Endothelial cell of umbilical vein (primary cell): ENCODE measurements around the gene TSNAX.

Experiments
- MYC ChIP-seq: IDR thresholded peaks from one replicate; pipeline ENCODE4 v1.6.1; 2011; ENCODE audit warnings: mild to moderate bottlenecking, low read depth, low read length
- POLR2AphosphoS5 ChIP-seq: IDR thresholded peaks from 2 replicates; pipeline ENCODE4 v1.6.1; 2012; ENCODE audit warnings: low read depth, mild to moderate bottlenecking, control low read depth, low read length, moderate library complexity; ENCODE audit not compliant: insufficient read depth

DNA sequence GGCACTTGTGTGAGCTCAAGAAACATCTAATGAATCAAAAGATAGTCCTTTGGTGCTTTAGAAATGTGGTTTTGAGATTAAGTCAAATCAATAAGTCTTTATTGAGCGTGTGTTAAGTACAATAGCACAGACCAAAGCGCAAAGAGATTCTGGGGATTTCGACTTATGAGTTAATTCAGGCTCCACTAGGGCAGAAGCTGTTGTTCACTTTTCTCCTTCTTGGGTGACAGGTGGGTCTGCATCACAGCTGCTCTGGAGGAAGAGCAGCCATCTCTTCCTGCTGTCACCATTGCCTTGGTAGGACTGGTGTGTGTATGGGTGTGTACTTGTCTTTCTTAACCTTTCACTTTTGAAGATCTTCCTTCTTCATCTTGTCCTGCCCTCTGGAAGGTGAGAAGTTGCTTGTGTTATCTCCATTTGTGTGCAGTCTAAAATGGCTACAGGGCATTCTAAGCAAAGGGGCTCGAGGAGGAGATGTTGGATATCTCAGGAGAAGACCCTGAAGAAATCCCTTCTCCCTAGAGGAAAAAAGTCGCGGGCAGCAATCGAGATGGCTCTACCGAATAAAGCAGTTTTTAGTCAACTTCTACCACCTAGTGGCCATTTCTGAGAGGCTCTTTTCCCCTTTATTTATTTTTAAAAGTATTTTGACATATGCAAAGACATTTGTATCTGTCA, 75.3 kb downstream of the TSNAX start:
- no peak for TF ChIP-seq POLR2AphosphoS5
- no peak for TF ChIP-seq MYC
